ENCODE data around the gene PKDREJ. TPM values are rescaled to one million over a fixed set of nuclear protein-coding genes. Genes with fewer than 3 reads are reported as not detected.

The PKDREJ gene
- total RNA-seq, 1 donor from 2014 or later, result not detected

DNA sequence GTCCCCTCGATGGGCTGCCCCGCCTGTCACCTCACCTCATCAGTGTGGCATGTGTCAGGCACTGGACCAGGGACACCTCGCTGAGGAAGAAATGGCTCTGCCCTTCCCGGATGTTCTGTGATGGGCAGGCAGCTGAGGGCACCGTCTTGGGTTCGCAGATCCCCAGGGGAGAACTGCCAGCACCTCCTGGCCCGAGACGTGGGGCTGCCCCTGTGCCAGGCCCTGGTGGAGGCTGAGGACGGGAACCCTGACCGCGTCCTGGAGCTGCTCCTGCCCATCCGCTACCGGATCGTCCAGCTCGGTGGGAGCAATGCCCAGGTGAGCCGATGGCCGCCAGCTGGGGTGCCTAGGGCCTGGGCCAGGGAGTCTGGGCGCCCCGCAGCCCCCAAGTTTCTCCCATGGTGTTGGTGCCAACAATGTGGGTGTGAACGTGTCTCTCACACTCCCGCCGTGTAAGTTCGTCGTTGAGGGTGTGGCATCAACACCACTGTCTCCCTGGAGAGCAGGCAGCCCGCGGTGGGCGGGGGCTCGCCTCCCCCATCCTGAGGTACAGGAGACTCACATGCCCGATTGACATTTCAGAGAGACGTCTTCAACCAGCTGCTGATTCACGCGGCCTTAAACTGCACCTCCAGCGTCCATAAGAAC, 26.2 kb upstream of the PKDREJ start:
- H3K27ac Mint-ChIP-seq (ENCODE audit: unreplicated experiment), result no peak overlapping the region

DNA sequence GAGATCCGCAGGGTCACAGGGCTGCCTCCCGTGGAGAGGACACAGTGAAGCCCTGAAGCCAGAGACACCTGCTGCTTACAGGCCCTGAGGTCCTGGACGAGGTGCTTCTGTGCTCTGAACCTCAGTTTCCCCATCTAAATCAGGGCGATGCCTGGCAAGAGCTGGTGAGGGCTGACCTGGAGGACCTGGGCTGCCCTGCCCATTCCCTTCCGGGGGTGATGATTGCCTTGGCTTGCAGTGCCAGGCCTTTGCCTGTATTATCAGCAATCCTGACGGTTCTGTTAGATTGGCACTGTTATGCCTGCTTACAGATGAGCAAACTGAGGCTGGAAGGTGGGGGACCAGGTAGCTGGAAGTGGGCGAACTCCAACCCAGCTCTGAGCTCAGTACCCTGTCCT, 25.7 kb upstream of the PKDREJ start:
- Mint-ChIP-seq H3K4me3 (ENCODE audit: unreplicated experiment) (no peak overlapping the region), H3K36me3 (ENCODE audit: low read depth, unreplicated experiment) (peaks cover 37% of the 10 kb centered on the region), H3K4me1 (ENCODE audit: unreplicated experiment) (peaks cover 9% of the 10 kb centered on the region), H3K27me3 (ENCODE audit: unreplicated experiment) (peaks cover 12% of the 10 kb centered on the region), H3K27ac (ENCODE audit: unreplicated experiment) (no peak overlapping the region), H3K9me3 (ENCODE audit: unreplicated experiment) (no peaks in the 10 kb centered on the region)
- TF ChIP-seq, protein P1, sequence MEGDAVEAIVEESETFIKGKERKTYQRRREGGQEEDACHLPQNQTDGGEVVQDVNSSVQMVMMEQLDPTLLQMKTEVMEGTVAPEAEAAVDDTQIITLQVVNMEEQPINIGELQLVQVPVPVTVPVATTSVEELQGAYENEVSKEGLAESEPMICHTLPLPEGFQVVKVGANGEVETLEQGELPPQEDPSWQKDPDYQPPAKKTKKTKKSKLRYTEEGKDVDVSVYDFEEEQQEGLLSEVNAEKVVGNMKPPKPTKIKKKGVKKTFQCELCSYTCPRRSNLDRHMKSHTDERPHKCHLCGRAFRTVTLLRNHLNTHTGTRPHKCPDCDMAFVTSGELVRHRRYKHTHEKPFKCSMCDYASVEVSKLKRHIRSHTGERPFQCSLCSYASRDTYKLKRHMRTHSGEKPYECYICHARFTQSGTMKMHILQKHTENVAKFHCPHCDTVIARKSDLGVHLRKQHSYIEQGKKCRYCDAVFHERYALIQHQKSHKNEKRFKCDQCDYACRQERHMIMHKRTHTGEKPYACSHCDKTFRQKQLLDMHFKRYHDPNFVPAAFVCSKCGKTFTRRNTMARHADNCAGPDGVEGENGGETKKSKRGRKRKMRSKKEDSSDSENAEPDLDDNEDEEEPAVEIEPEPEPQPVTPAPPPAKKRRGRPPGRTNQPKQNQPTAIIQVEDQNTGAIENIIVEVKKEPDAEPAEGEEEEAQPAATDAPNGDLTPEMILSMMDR (IDR thresholded peaks at IDR 0.05; ENCODE audit: unreplicated experiment), result no peak
- DNase-seq (ENCODE audit: low spot score), result no peak

More for the DNA sequence above, 26.2 kb upstream of the PKDREJ start:
- peak overlapping the region; percentile 37 for H3K4me3 Mint-ChIP-seq (ENCODE audit: unreplicated experiment)
- H3K4me1 Mint-ChIP-seq (ENCODE audit: unreplicated experiment), result peaks cover 9% of the 10 kb centered on the region
- peaks cover 32% of the 10 kb centered on the region for H3K36me3 Mint-ChIP-seq (ENCODE audit: low read depth, unreplicated experiment)
- peaks cover 14% of the 10 kb centered on the region for H3K27me3 Mint-ChIP-seq (ENCODE audit: unreplicated experiment)
- no peaks in the 10 kb centered on the region for H3K9me3 Mint-ChIP-seq (ENCODE audit: unreplicated experiment)
- DNase-seq (ENCODE audit: low spot score), result no peak
- TF ChIP-seq, protein P1 (IDR thresholded peaks at IDR 0.05; ENCODE audit: unreplicated experiment), result no peak

DNA sequence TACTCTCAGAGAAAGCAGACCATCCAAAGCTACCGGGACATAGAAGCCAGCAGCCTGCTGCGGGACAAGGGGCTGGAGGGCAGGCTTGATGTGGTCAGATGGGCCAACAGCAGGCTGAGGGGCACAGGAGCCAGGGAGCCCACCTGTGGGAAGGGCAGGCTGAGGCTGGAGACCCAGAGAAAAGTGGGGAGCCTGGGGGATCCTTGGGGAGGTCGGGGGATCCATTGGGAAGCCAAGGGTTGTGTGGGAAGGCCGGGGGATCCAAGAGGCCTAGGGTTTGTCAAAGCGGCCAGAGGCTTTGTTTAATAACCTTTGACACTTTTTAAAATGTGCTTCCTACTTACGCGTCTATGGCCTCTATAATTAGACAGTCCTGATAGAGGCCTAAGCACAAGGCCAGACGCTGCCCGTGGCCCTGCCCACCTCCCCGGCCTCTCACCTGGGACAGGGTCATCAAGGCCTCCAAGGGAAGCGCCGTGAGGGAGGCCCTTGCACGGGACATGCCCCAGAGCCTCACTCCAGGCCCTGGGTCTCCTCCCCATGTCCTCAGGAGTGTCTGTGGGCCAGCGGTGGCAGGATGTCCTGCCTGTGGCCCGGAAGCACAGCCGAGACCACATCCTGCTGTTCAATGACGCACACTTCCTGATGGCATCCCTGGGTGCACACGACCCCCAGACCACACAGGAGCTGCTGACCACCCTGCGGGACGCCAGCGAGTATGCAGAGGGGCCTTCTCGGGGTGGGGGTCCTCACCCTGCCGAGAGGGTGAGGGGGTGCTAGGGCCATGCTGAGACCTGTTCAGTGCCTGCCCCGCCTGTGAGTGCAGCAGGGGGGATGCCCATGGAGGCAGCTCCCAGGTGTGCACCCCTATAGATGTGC, 25.0 kb upstream of the PKDREJ start:
- Mint-ChIP-seq H3K27ac (ENCODE audit: unreplicated experiment) (peak overlapping the region; percentile 89), H3K27me3 (ENCODE audit: unreplicated experiment) (peaks cover 10% of the 10 kb centered on the region), H3K4me1 (ENCODE audit: unreplicated experiment) (peaks cover 9% of the 10 kb centered on the region), H3K36me3 (ENCODE audit: low read depth, unreplicated experiment) (peaks cover 34% of the 10 kb centered on the region), H3K4me3 (ENCODE audit: unreplicated experiment) (peak overlapping the region; percentile 62), H3K9me3 (ENCODE audit: unreplicated experiment) (no peaks in the 10 kb centered on the region)
- DNase-seq (ENCODE audit: low spot score), result peak; percentile 56
- TF ChIP-seq, protein P1 (IDR thresholded peaks at IDR 0.05; ENCODE audit: unreplicated experiment), result no peak

DNA sequence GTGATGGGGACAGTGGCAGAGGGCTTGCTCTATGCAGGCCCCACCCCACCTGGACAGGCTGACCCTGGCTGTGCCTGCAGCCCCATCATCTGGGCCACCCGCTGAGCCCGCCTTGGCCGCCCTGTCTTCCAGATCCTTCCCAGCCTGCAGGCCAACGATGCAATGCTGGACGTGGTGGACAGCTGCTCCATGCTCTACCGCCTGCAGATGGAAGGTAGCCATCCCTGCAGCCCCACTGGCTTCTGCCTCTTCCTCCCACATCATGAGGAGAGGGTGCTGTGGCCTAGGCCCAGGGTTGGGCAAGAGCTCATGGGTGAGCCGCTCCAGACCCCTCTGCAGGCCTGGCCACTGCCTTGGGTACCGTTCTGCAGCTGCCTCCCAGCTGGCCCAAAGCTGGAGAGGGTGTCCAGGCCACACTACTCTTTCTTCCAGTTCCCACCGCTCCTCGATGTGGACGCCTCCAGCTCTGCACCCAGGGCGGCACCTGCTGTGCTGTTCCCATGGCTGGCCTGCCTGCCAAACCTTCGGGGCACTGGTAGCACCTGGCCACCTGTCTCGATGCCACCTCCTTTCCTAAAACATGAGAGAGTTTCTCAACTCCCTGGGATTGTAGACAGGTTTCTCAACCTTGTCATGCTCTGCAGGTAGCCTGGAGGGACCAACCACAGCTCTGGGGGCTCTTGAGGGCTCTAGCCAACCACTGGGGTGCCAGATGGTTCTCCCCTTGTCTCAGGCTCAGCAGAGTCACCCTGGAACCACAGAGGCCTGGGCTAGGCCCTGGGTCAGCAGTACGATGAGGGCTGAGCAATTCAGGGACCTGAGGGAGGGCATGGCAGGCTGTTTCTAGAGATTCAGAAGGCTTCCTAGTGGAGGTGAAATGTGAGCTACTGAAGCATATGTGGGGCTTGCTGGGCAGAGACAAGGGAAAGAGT, 24.1 kb upstream of the PKDREJ start:
- H3K4me1 Mint-ChIP-seq (ENCODE audit: unreplicated experiment), result peaks cover 9% of the 10 kb centered on the region
- TF ChIP-seq, protein P1 (IDR thresholded peaks at IDR 0.05; ENCODE audit: unreplicated experiment), result no peak
- no peak for DNase-seq (ENCODE audit: low spot score)
- peaks cover 10% of the 10 kb centered on the region for H3K27me3 Mint-ChIP-seq (ENCODE audit: unreplicated experiment)
- no peaks in the 10 kb centered on the region for H3K9me3 Mint-ChIP-seq (ENCODE audit: unreplicated experiment)
- H3K4me3 Mint-ChIP-seq (ENCODE audit: unreplicated experiment), result peak overlapping the region; percentile 62
- peak overlapping the region; percentile 89 for H3K27ac Mint-ChIP-seq (ENCODE audit: unreplicated experiment)
- peaks cover 30% of the 10 kb centered on the region for H3K36me3 Mint-ChIP-seq (ENCODE audit: low read depth, unreplicated experiment)
